HepG2 (cell line): ENCODE measurements around the gene C22orf15. TPM values are rescaled to one million over a fixed set of nuclear protein-coding genes. Genes with fewer than 3 reads are reported as not detected.

Source experiments
- AGO2 ChIP-seq: fragments of 200-400 bp; formaldehyde crosslinking; optimal IDR thresholded peaks from 2 replicates; pipeline ENCODE3; 2017; ENCODE audit warnings: mild to moderate bottlenecking, low read depth, low read length, moderate library complexity
- BCL6 ChIP-seq: IDR thresholded peaks from 2 replicates; pipeline ENCODE4 v1.6.1; 2016; ENCODE audit warnings: missing genetic modification reagents, missing compliant biosample characterization
- EHMT2 ChIP-seq: fragments of 200-600 bp; sonication (generic); IDR thresholded peaks from 2 replicates; pipeline ENCODE4 v1.7.0; 2017; ENCODE audit warnings: antibody characterized with exemption, low read depth, low read length, borderline replicate concordance
- FOXA1 ChIP-seq, 2 experiments: fragments of 450-650 bp in 1 of 2; sonication (generic) in 1 of 2; formaldehyde crosslinking in 1 of 2; IDR thresholded peaks; 2 replicates each; pipeline versions ENCODE4 v1.4.0 to v1.6.1; 2016 to 2020; ENCODE audit warnings: missing genetic modification reagents in 1 of 2
- FOXO1 ChIP-seq: sonication (generic); formaldehyde crosslinking; IDR thresholded peaks from 2 replicates; pipeline ENCODE4 v1.4.0; 2020; ENCODE audit warnings: missing genetic modification reagents
- GABPB1 ChIP-seq: IDR thresholded peaks from 2 replicates; pipeline ENCODE4 v1.6.1; 2016; ENCODE audit warnings: mild to moderate bottlenecking, missing genetic modification reagents, moderate library complexity, missing compliant biosample characterization
- HNF4A ChIP-seq: sonication (generic); formaldehyde crosslinking; IDR thresholded peaks from 2 replicates; pipeline ENCODE4 v1.4.0; 2020; ENCODE audit warnings: missing genetic modification reagents
- KLF16 ChIP-seq, 2 experiments: sonication (generic) in 1 of 2; formaldehyde crosslinking in 1 of 2; IDR thresholded peaks; 2 replicates each; pipeline versions ENCODE4 v1.6.1 to v1.8.0; 2016 to 2023; ENCODE audit warnings: missing genetic modification reagents in 2 of 2, missing compliant biosample characterization in 1 of 2
- MED1 ChIP-seq: sonication (generic); formaldehyde crosslinking; IDR thresholded peaks from 2 replicates; pipeline ENCODE4 v1.4.0; 2020; ENCODE audit warnings: missing genetic modification reagents
- MTA1 ChIP-seq: sonication (generic); formaldehyde crosslinking; IDR thresholded peaks from 2 replicates; pipeline ENCODE4 v1.4.0; 2020; ENCODE audit warnings: missing genetic modification reagents, mild to moderate bottlenecking, borderline replicate concordance
- NCOA2 ChIP-seq: sonication (generic); formaldehyde crosslinking; IDR thresholded peaks from 2 replicates; pipeline ENCODE4 v1.8.0; 2022; ENCODE audit warnings: inconsistent platforms
- NONO ChIP-seq, 2 experiments: fragments of 450-650 bp in 1 of 2; sonication (generic) in 1 of 2; formaldehyde crosslinking in 1 of 2; IDR thresholded peaks in 1 of 2; conservative IDR thresholded peaks in 1 of 2; 2 replicates each; pipeline versions ENCODE4 v1.6.1 to v1.8.0; 2017 to 2022; ENCODE audit warnings: mild to moderate bottlenecking in 1 of 2, missing genetic modification reagents in 1 of 2, moderate library complexity in 1 of 2
- NR2C2 ChIP-seq: sonication (generic); formaldehyde crosslinking; IDR thresholded peaks from 2 replicates; pipeline ENCODE4 v1.4.0; 2020; ENCODE audit warnings: missing genetic modification reagents, mild to moderate bottlenecking, moderate library complexity, borderline replicate concordance
- PAF1 ChIP-seq: IDR thresholded peaks from 2 replicates; pipeline ENCODE4 v1.6.1; 2016; ENCODE audit warnings: missing genetic modification reagents, missing compliant biosample characterization
- POLR2AphosphoS5 ChIP-seq: IDR thresholded peaks from 2 replicates; pipeline ENCODE4 v1.6.1; 2012; ENCODE audit warnings: low read depth, low read length
- SMAD3 ChIP-seq: sonication (generic); formaldehyde crosslinking; IDR thresholded peaks from 2 replicates; pipeline ENCODE4 v1.4.0; 2020; ENCODE audit warnings: missing genetic modification reagents
- SSRP1 ChIP-seq: IDR thresholded peaks from 2 replicates; pipeline ENCODE4 v1.6.1; 2016; ENCODE audit warnings: control low read depth
- TGIF2 ChIP-seq: IDR thresholded peaks from 2 replicates; pipeline ENCODE4 v1.6.1; 2016; ENCODE audit warnings: control low read depth, missing compliant biosample characterization
- ZNF24 ChIP-seq: fragments of 450-650 bp; IDR thresholded peaks from 2 replicates; pipeline ENCODE4 v1.6.1; 2017; ENCODE audit warnings: antibody characterized with exemption, mild to moderate bottlenecking
- ZNF530 ChIP-seq: sonication (generic); formaldehyde crosslinking; IDR thresholded peaks from 2 replicates; pipeline ENCODE4 v1.5.0; 2020; ENCODE audit warnings: low read depth, mild to moderate bottlenecking, missing genetic modification reagents
- ZNF674 ChIP-seq: sonication (generic); formaldehyde crosslinking; IDR thresholded peaks from 2 replicates; pipeline ENCODE4 v1.5.0; 2020; ENCODE audit warnings: low read depth, mild to moderate bottlenecking, missing genetic modification reagents
- ZSCAN9 ChIP-seq: IDR thresholded peaks from 2 replicates; pipeline ENCODE4 v1.6.1; 2016; ENCODE audit warnings: borderline replicate concordance
- polyA plus RNA-seq, 8 experiments: library from polyadenylated mRNA; depleted of rRNA in 3 of 8; stranded (reverse) in 7 of 8; unstranded in 1 of 8; fragments of >200 nt; fragmentation: Illumina TruSeq in 4 of 8; extraction: Trizol in 4 of 8; gene quantifications; 2 replicates each; pipeline versions ENCODE4 v1.2.1 to v1.2.3, GENCODE V29; 2011 to 2016; ENCODE audit warnings: low read depth in 4 of 8, missing spikeins in 1 of 8, mixed read lengths in 1 of 8; ENCODE audit not compliant: insufficient read depth in 1 of 8
- total RNA-seq, 5 experiments: library from RNA; depleted of rRNA; stranded (reverse); fragments of >200 nt; fragmentation: Illumina TruSeq; extraction: Trizol; gene quantifications; 2 replicates each; pipeline ENCODE4 v1.2.3, GENCODE V29; 2016; ENCODE audit warnings: low read depth in 1 of 5
- TF ChIP-seq, protein P1 (sequence below): sonication (generic); formaldehyde crosslinking; IDR thresholded peaks from 2 replicates; pipeline ENCODE4 v1.4.0; 2020; ENCODE audit warnings: mild to moderate bottlenecking, missing genetic modification reagents
- TF ChIP-seq, protein P2 (sequence below): sonication (generic); formaldehyde crosslinking; IDR thresholded peaks from 2 replicates; pipeline ENCODE4 v1.4.0; 2020; ENCODE audit warnings: missing genetic modification reagents
- TF ChIP-seq, protein P3 (sequence below): sonication (generic); formaldehyde crosslinking; IDR thresholded peaks from 2 replicates; pipeline ENCODE4 v1.4.0; 2020; ENCODE audit warnings: missing genetic modification reagents

Gene C22orf15
- total and polyA plus RNA-seq, 2 of the 13 experiments (the other 11 are each of a cell fraction or from before 2014, with no cell fraction given): not detected

DNA sequence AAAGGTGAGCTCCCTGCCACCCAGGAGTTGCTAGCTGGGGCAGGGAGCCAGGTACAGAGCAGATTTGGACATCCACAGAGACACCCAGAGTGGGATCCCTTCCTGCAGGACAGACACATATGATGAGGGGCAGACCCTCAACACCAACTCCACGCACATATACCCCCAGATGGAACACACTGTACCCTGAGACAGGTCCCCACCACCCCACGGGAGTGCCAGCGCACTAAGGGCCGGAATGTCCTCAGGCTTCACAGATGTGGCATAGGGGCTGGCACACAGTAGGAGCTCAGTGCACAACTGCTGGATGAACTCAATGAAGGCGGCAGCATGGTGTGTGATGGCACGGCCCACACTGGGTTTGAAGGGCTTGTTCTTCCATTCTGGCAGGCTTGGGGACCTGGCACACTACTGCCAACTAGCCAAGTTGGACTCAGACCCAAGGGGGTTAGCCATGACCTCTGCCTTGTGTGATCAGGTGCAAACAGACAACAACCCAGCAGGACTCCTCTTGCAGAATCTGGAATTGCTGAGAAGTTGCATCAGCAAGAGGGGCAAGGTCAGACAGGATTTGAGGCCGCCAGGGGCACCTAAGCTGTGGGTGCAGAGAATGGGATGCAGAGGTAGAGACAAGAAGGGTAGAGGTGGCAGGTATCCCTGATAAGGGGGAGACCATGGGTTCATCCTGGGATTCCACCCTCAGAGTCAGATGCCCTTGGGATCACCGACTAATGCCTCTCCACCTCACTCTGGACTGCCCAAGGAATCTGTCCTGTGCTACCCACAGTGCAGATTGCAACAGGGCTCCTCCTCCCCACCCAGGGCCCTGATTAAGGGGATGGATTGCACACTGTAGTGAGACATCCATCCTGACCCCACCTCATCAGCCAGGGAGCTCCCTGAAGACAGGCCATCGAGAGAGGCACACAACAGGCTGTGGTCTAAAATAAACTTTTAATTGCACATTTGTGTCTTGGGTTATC lies 2.4 kb downstream of the C22orf15 start (continued):
- TF ChIP-seq, protein P1, sequence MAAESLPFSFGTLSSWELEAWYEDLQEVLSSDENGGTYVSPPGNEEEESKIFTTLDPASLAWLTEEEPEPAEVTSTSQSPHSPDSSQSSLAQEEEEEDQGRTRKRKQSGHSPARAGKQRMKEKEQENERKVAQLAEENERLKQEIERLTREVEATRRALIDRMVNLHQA: peak; percentile 95; the same call in 1 of the 2 replicates
- TF ChIP-seq KLF16 (CRISPR knock-in tag; IDR thresholded peaks at IDR 0.05): peak in 1 of 2 experiments; percentile 76; a peak in 2 of 4 replicates
- TF ChIP-seq ZNF530 (CRISPR knock-in tag): no peak
- TF ChIP-seq ZSCAN9 (CRISPR knock-in tag): 0 out of 2 replicates have a peak, but pooled peaks have one; percentile 15
- 0 out of 2 replicates have a peak, but pooled peaks have one; percentile 77 for TF ChIP-seq PAF1
- TF ChIP-seq POLR2AphosphoS5: peak; percentile 47
- TF ChIP-seq AGO2: peak; percentile 7
- TF ChIP-seq, protein P2, sequence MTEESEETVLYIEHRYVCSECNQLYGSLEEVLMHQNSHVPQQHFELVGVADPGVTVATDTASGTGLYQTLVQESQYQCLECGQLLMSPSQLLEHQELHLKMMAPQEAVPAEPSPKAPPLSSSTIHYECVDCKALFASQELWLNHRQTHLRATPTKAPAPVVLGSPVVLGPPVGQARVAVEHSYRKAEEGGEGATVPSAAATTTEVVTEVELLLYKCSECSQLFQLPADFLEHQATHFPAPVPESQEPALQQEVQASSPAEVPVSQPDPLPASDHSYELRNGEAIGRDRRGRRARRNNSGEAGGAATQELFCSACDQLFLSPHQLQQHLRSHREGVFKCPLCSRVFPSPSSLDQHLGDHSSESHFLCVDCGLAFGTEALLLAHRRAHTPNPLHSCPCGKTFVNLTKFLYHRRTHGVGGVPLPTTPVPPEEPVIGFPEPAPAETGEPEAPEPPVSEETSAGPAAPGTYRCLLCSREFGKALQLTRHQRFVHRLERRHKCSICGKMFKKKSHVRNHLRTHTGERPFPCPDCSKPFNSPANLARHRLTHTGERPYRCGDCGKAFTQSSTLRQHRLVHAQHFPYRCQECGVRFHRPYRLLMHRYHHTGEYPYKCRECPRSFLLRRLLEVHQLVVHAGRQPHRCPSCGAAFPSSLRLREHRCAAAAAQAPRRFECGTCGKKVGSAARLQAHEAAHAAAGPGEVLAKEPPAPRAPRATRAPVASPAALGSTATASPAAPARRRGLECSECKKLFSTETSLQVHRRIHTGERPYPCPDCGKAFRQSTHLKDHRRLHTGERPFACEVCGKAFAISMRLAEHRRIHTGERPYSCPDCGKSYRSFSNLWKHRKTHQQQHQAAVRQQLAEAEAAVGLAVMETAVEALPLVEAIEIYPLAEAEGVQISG (CRISPR knock-in tag): peak; percentile 67; the same call in 1 of the 2 replicates
- 0 out of 2 replicates have a peak, but pooled peaks have one; percentile 67 for TF ChIP-seq SSRP1 (CRISPR knock-in tag)
- peak; percentile 95 for TF ChIP-seq NR2C2 (CRISPR knock-in tag)
- TF ChIP-seq SMAD3: 0 out of 2 replicates have a peak, but pooled peaks have one; percentile 48
- no peak for TF ChIP-seq ZNF674 (CRISPR knock-in tag)
- peak; percentile 30; the same call in 1 of the 2 replicates for TF ChIP-seq BCL6 (CRISPR knock-in tag)
- TF ChIP-seq, protein P3, sequence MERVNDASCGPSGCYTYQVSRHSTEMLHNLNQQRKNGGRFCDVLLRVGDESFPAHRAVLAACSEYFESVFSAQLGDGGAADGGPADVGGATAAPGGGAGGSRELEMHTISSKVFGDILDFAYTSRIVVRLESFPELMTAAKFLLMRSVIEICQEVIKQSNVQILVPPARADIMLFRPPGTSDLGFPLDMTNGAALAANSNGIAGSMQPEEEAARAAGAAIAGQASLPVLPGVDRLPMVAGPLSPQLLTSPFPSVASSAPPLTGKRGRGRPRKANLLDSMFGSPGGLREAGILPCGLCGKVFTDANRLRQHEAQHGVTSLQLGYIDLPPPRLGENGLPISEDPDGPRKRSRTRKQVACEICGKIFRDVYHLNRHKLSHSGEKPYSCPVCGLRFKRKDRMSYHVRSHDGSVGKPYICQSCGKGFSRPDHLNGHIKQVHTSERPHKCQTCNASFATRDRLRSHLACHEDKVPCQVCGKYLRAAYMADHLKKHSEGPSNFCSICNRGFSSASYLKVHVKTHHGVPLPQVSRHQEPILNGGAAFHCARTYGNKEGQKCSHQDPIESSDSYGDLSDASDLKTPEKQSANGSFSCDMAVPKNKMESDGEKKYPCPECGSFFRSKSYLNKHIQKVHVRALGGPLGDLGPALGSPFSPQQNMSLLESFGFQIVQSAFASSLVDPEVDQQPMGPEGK: peak; percentile 59; the same call in 1 of the 2 replicates
- TF ChIP-seq MED1 (CRISPR knock-in tag): peak; percentile 80
- TF ChIP-seq HNF4A (CRISPR knock-in tag): peak; percentile 67
- peak; percentile 51; the same call in 1 of the 2 replicates for TF ChIP-seq GABPB1
- TF ChIP-seq TGIF2 (CRISPR knock-in tag): peak; percentile 34; the same call in 1 of the 2 replicates
- no peak for TF ChIP-seq NONO (IDR thresholded peaks at IDR 0.05)
- TF ChIP-seq NONO (CRISPR knock-in tag; conservative IDR thresholded peaks at IDR 0.05): 0 out of 2 replicates have a peak, but pooled peaks have one; percentile 43
- 0 out of 2 replicates have a peak, but pooled peaks have one; percentile 24 for TF ChIP-seq MTA1 (CRISPR knock-in tag)
- TF ChIP-seq EHMT2: no peak
- peak; percentile 37; the same call in 1 of the 2 replicates for TF ChIP-seq FOXO1
- no peak for TF ChIP-seq ZNF24
- peak; percentile 72 for TF ChIP-seq NCOA2
- no peak for TF ChIP-seq FOXA1 (IDR thresholded peaks at IDR 0.05)
- peak; percentile 49 for TF ChIP-seq FOXA1 (CRISPR knock-in tag; IDR thresholded peaks at IDR 0.05)
